Measurements from ENCODE around the gene RNF6. TPM values are rescaled to one million over a fixed set of nuclear protein-coding genes. Genes with fewer than 3 reads are reported as not detected.
A peak's percentile ranks its signal among the peaks of the same experiment; 100 is the strongest.

RNF6 gene
- total and polyA plus RNA-seq, 3 donors from 2014 or later, result 34.7 to 42.8 (median 38.4) TPM

- Histone ChIP-seq H3K4me1 (no peaks in the 10 kb centered on the region), H3K27me3 (no peaks in the 10 kb centered on the region), H3K36me3 (ENCODE audit: low read depth, missing control alignments) (no peaks in the 10 kb centered on the region), H3K9me3 (no peaks in the 10 kb centered on the region), H3K27ac (no peak overlapping the region), H3K4me3 (no peak overlapping the region)
- no peak for TF ChIP-seq CTCF (IDR thresholded peaks at IDR 0.05)
- TF ChIP-seq POLR2A (IDR thresholded peaks at IDR 0.05), result no peak
- 83 to 87% methylated on average over 6 of the region's 6 CpGs for WGBS, 2 donors
- DNase-seq, result no peak
- intact Hi-C loops (cut with DNase I; ENCODE audit: low total_unique reads), result no loop called here
Measured at GRCh38 chr13:26227166-26227971, 5.3 kb upstream of the RNF6 start.

- no peak for DNase-seq
- H3K9me3 ChIP-seq, result no peaks in the 10 kb centered on the region
- 70 to 73% methylated on average over 7 of the region's 7 CpGs for WGBS, 2 donors
- no peaks in the 10 kb centered on the region for H3K27me3 ChIP-seq
- H3K27ac ChIP-seq, result no peak overlapping the region
- intact Hi-C loops (cut with DNase I; ENCODE audit: low total_unique reads), result no loop called here
- H3K4me3 ChIP-seq, result no peak overlapping the region
- peaks cover 2% of the 10 kb centered on the region for H3K4me1 ChIP-seq
- no peak for TF ChIP-seq POLR2A (IDR thresholded peaks at IDR 0.05)
- H3K36me3 ChIP-seq (ENCODE audit: low read depth, missing control alignments), result no peaks in the 10 kb centered on the region
Measured at GRCh38 chr13:26225896-26226617, 3.9 kb upstream of the RNF6 start.

- peak overlapping the region; percentile 90 to 93 for H3K27ac ChIP-seq
- no peaks in the 10 kb centered on the region for H3K36me3 ChIP-seq (ENCODE audit: low read depth, missing control alignments)
- DNase-seq, result no peak
- no peaks in the 10 kb centered on the region for H3K27me3 ChIP-seq
- peak overlapping the region; percentile 94 to 98 for H3K4me3 ChIP-seq
- 8 to 16% methylated on average over 16 of the region's 16 CpGs for WGBS, 2 donors
- no peaks in the 10 kb centered on the region for H3K9me3 ChIP-seq
- TF ChIP-seq POLR2A (IDR thresholded peaks at IDR 0.05) (no peak), CTCF (IDR thresholded peaks at IDR 0.05) (no peak)
- peaks cover 8% of the 10 kb centered on the region for H3K4me1 ChIP-seq
- intact Hi-C loops (cut with DNase I; ENCODE audit: low total_unique reads), result no loop called here
Measured at GRCh38 chr13:26222520-26223046, 469 bp upstream of the RNF6 start.

GRCh38 chr13:26221399-26221720 is 754 bp downstream of the RNF6 start:
- intact Hi-C loops (cut with DNase I; ENCODE audit: low total_unique reads), result no loop called here
- TF ChIP-seq POLR2A (IDR thresholded peaks at IDR 0.05), result no peak
- TF ChIP-seq CTCF (IDR thresholded peaks at IDR 0.05), result no peak
- peak overlapping the region; percentile 90 to 93 for H3K27ac ChIP-seq
- peak overlapping the region; percentile 94 to 98 for H3K4me3 ChIP-seq
- no peaks in the 10 kb centered on the region for H3K9me3 ChIP-seq
- H3K27me3 ChIP-seq, result no peaks in the 10 kb centered on the region
- no peaks in the 10 kb centered on the region for H3K36me3 ChIP-seq (ENCODE audit: low read depth, missing control alignments)
- DNase-seq, result no peak
- H3K4me1 ChIP-seq, result peaks cover 8% of the 10 kb centered on the region
- WGBS, 2 donors, result 0% methylated on average over 16 of the region's 16 CpGs

GRCh38 chr13:26220575-26220974 is 1.5 kb downstream of the RNF6 start:
- Histone ChIP-seq H3K27me3 (no peaks in the 10 kb centered on the region), H3K27ac (no peak overlapping the region), H3K9me3 (no peaks in the 10 kb centered on the region), H3K4me1 (peaks cover 8% of the 10 kb centered on the region), H3K36me3 (ENCODE audit: low read depth, missing control alignments) (no peaks in the 10 kb centered on the region), H3K4me3 (peak overlapping the region in 1 of 2 donors; percentile 98)
- WGBS, 2 donors, result 66 to 81% methylated on average over 2 of the region's 2 CpGs
- no peak for DNase-seq
- TF ChIP-seq POLR2A (IDR thresholded peaks at IDR 0.05) (no peak), CTCF (IDR thresholded peaks at IDR 0.05) (no peak)
- intact Hi-C loops (cut with DNase I; ENCODE audit: low total_unique reads), result no loop called here

Data from testis (tissue), 3 donors.